ENCODE results near the gene TBC1D22A. TPM values are rescaled to one million over a fixed set of nuclear protein-coding genes. Genes with fewer than 3 reads are reported as not detected.

TBC1D22A gene
- total and polyA plus RNA-seq, 4 donors: 4.1 to 12.4 (median 8.4) TPM

- H3K9ac ChIP-seq (ENCODE audit: low read depth in 1 of 2, low read length in 2 of 2): no peak overlapping the region
- 93% methylated on average over 5 of the region's 5 CpGs for WGBS
- no peaks in the 10 kb centered on the region for H3K27me3 ChIP-seq (ENCODE audit: control insufficient read depth in 4 of 4, insufficient read depth in 4 of 4, low read length in 3 of 4)
- H3K27ac ChIP-seq (ENCODE audit: low read depth in 1 of 2, low read length in 2 of 2): no peak overlapping the region
- no peak overlapping the region for H3K4me3 ChIP-seq (ENCODE audit: low read depth in 1 of 3, low read length in 3 of 3)
- H3K36me3 ChIP-seq (ENCODE audit: control insufficient read depth in 4 of 4, insufficient read depth in 3 of 4, low read depth in 1 of 4, low read length in 3 of 4): peaks cover 0 to 3% (median 0%) of the 10 kb centered on the region in 4 donors
- TF ChIP-seq TAF1 (conservative IDR thresholded peaks at IDR 0.05) (no peak), FOXA2 (IDR thresholded peaks at IDR 0.05) (no peak), HNF4A (conservative IDR thresholded peaks at IDR 0.05) (no peak), NR2F2 (IDR thresholded peaks at IDR 0.05) (no peak), GABPA (IDR thresholded peaks at IDR 0.05 in 1 of 2, conservative IDR thresholded peaks at IDR 0.05 in 1 of 2) (no peak), EGR1 (IDR thresholded peaks at IDR 0.05; ENCODE audit: low read depth in 2 of 2) (no peak), RAD21 (IDR thresholded peaks at IDR 0.05) (no peak)
- TF ChIP-seq, protein P1, sequence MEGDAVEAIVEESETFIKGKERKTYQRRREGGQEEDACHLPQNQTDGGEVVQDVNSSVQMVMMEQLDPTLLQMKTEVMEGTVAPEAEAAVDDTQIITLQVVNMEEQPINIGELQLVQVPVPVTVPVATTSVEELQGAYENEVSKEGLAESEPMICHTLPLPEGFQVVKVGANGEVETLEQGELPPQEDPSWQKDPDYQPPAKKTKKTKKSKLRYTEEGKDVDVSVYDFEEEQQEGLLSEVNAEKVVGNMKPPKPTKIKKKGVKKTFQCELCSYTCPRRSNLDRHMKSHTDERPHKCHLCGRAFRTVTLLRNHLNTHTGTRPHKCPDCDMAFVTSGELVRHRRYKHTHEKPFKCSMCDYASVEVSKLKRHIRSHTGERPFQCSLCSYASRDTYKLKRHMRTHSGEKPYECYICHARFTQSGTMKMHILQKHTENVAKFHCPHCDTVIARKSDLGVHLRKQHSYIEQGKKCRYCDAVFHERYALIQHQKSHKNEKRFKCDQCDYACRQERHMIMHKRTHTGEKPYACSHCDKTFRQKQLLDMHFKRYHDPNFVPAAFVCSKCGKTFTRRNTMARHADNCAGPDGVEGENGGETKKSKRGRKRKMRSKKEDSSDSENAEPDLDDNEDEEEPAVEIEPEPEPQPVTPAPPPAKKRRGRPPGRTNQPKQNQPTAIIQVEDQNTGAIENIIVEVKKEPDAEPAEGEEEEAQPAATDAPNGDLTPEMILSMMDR (IDR thresholded peaks at IDR 0.05; ENCODE audit: low read depth, low read length, missing input control): no peak
- TF ChIP-seq, protein P2, sequence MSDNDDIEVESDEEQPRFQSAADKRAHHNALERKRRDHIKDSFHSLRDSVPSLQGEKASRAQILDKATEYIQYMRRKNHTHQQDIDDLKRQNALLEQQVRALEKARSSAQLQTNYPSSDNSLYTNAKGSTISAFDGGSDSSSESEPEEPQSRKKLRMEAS (IDR thresholded peaks at IDR 0.05): no peak
- TF ChIP-seq, protein P3, sequence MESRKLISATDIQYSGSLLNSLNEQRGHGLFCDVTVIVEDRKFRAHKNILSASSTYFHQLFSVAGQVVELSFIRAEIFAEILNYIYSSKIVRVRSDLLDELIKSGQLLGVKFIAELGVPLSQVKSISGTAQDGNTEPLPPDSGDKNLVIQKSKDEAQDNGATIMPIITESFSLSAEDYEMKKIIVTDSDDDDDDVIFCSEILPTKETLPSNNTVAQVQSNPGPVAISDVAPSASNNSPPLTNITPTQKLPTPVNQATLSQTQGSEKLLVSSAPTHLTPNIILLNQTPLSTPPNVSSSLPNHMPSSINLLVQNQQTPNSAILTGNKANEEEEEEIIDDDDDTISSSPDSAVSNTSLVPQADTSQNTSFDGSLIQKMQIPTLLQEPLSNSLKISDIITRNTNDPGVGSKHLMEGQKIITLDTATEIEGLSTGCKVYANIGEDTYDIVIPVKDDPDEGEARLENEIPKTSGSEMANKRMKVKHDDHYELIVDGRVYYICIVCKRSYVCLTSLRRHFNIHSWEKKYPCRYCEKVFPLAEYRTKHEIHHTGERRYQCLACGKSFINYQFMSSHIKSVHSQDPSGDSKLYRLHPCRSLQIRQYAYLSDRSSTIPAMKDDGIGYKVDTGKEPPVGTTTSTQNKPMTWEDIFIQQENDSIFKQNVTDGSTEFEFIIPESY (IDR thresholded peaks at IDR 0.05): no peak
- DNase-seq (ENCODE audit: low spot score): no peak
- no peaks in the 10 kb centered on the region for H3K4me1 ChIP-seq (ENCODE audit: control insufficient read depth in 4 of 4, insufficient read depth in 4 of 4, low read length in 3 of 4)
- no peaks in the 10 kb centered on the region for H3K9me3 ChIP-seq (ENCODE audit: control insufficient read depth in 4 of 4, low read length in 3 of 4)
Measured at GRCh38 chr22:47166033-47166404, 403.6 kb downstream of the TBC1D22A start.

- WGBS: 98% methylated on average over 10 of the region's 10 CpGs
- Histone ChIP-seq H3K4me3 (ENCODE audit: low read depth in 1 of 3, low read length in 3 of 3) (no peak overlapping the region), H3K27me3 (ENCODE audit: control insufficient read depth in 4 of 4, insufficient read depth in 4 of 4, low read length in 3 of 4) (no peaks in the 10 kb centered on the region), H3K36me3 (ENCODE audit: control insufficient read depth in 4 of 4, insufficient read depth in 3 of 4, low read depth in 1 of 4, low read length in 3 of 4) (peaks cover 0 to 3% (median 0%) of the 10 kb centered on the region in 4 donors), H3K27ac (ENCODE audit: low read depth in 1 of 2, low read length in 2 of 2) (no peak overlapping the region), H3K9me3 (ENCODE audit: control insufficient read depth in 4 of 4, low read length in 3 of 4) (no peaks in the 10 kb centered on the region), H3K4me1 (ENCODE audit: control insufficient read depth in 4 of 4, insufficient read depth in 4 of 4, low read length in 3 of 4) (no peaks in the 10 kb centered on the region), H3K9ac (ENCODE audit: low read depth in 1 of 2, low read length in 2 of 2) (no peak overlapping the region)
- TF ChIP-seq RAD21 (IDR thresholded peaks at IDR 0.05): no peak
- no peak for TF ChIP-seq NR2F2 (IDR thresholded peaks at IDR 0.05)
- TF ChIP-seq, protein P1 (IDR thresholded peaks at IDR 0.05; ENCODE audit: low read depth, low read length, missing input control): no peak
- TF ChIP-seq, protein P3 (IDR thresholded peaks at IDR 0.05): no peak
- TF ChIP-seq SP1 (IDR thresholded peaks at IDR 0.05): no peak
- no peak for TF ChIP-seq GABPA (IDR thresholded peaks at IDR 0.05 in 1 of 2, conservative IDR thresholded peaks at IDR 0.05 in 1 of 2)
- TF ChIP-seq, protein P4, sequence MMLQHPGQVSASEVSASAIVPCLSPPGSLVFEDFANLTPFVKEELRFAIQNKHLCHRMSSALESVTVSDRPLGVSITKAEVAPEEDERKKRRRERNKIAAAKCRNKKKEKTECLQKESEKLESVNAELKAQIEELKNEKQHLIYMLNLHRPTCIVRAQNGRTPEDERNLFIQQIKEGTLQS (IDR thresholded peaks at IDR 0.05): no peak
- no peak for TF ChIP-seq JUND (IDR thresholded peaks at IDR 0.05)
- no peak for TF ChIP-seq EGR1 (IDR thresholded peaks at IDR 0.05; ENCODE audit: low read depth in 2 of 2)
- TF ChIP-seq FOXA2 (IDR thresholded peaks at IDR 0.05): no peak
- TF ChIP-seq TAF1 (conservative IDR thresholded peaks at IDR 0.05): no peak
- no peak for TF ChIP-seq HNF4G (IDR thresholded peaks at IDR 0.05)
- TF ChIP-seq, protein P2 (IDR thresholded peaks at IDR 0.05): no peak
- TF ChIP-seq HNF4A (conservative IDR thresholded peaks at IDR 0.05): no peak
- TF ChIP-seq YY1 (IDR thresholded peaks at IDR 0.05): no peak
- no peak for TF ChIP-seq REST (IDR thresholded peaks at IDR 0.05)
- TF ChIP-seq FOXA1 (IDR thresholded peaks at IDR 0.05): no peak
- no peak for TF ChIP-seq RXRA (IDR thresholded peaks at IDR 0.05)
- no peak for DNase-seq (ENCODE audit: low spot score)
Measured at GRCh38 chr22:47166446-47167016, 404.1 kb downstream of the TBC1D22A start.
